ENCODE results near the gene FAM118A.

Gene FAM118A

DNA sequence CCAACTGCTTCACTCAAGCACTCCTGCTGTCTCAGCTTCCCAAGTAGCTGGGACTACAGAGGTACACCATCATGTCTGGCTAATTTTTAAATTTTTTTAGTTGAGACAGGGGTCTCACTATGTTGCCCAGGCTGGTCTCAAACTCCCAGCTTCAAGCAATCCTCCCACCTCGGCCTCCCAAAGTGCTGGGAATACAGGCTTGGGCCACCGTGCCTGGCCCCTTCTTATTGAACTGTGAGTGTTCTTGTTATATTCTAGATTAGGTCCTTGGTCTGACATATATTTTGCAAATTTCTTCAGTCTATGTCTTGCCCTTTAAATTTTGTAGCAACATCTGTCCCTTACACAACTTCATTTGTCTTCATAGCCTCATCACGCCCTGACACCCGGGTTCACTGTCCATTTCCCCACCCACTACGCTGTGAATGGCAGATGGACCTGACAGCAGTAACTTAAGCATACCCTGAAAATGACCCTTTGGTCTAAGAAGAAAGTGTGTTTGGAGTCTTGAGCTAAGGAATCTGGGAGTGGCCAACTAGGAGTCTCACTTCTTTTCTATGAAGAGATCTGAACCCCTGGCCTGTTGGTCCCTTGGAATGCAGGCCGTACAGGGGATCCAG lies 4.2 kb upstream of the FAM118A start:
- TF ChIP-seq, protein P1, sequence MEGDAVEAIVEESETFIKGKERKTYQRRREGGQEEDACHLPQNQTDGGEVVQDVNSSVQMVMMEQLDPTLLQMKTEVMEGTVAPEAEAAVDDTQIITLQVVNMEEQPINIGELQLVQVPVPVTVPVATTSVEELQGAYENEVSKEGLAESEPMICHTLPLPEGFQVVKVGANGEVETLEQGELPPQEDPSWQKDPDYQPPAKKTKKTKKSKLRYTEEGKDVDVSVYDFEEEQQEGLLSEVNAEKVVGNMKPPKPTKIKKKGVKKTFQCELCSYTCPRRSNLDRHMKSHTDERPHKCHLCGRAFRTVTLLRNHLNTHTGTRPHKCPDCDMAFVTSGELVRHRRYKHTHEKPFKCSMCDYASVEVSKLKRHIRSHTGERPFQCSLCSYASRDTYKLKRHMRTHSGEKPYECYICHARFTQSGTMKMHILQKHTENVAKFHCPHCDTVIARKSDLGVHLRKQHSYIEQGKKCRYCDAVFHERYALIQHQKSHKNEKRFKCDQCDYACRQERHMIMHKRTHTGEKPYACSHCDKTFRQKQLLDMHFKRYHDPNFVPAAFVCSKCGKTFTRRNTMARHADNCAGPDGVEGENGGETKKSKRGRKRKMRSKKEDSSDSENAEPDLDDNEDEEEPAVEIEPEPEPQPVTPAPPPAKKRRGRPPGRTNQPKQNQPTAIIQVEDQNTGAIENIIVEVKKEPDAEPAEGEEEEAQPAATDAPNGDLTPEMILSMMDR (IDR thresholded peaks at IDR 0.05; ENCODE audit: extremely low read depth, missing control alignments) = no peak
- DNase-seq (ENCODE audit: low spot score) = no peak

DNA sequence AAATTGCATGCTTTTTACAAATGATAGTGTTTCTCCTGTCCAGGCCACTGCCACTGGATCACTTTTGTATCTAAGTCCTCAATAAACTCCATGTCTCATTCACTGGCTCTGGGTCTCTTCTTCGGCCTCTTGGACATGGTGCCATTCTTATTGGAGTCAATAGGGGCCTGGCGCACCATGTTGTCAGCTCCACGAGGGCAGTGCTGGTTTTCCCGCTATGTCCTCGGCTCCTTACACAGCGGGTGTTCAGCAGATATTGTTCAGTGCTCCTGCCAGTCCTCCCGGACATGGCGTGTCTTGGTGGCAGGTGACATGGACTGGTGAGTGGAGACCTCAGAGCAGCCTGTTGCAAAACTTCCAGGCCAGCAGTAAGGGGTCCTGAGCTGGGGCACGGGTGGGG lies 3.6 kb upstream of the FAM118A start:
- TF ChIP-seq, protein P1 (IDR thresholded peaks at IDR 0.05; ENCODE audit: extremely low read depth, missing control alignments) = no peak
- no peak for DNase-seq (ENCODE audit: low spot score)

DNA sequence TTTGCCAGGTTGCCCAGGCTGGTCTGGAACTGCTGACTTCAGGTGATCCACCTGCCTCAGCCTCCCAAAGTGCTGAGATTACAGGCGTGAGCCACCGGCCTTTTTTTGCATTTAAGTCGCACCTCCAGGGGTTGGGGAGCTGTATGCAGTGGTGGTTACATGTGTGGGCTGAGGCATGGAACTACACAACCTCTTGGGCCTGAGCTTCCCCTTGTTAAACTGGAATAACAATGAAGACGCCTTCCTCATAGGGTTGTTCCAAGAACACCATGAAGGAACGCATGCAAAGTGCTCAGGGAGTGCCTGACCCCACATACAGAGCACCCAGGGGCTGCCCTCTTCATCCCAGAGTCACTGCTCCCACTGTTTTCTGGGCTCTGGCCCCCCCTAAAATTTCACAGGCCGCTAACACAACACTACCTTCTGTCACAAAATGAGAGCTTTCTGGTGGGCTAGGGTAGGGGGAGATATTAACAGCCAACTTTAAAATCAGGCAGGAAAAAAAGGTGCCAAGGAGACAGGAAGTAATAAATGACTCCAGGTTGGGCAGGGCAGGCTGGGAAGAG lies 1.3 kb upstream of the FAM118A start:
- no peak for DNase-seq (ENCODE audit: low spot score)
- TF ChIP-seq, protein P1 (IDR thresholded peaks at IDR 0.05; ENCODE audit: extremely low read depth, missing control alignments) = no peak

DNA sequence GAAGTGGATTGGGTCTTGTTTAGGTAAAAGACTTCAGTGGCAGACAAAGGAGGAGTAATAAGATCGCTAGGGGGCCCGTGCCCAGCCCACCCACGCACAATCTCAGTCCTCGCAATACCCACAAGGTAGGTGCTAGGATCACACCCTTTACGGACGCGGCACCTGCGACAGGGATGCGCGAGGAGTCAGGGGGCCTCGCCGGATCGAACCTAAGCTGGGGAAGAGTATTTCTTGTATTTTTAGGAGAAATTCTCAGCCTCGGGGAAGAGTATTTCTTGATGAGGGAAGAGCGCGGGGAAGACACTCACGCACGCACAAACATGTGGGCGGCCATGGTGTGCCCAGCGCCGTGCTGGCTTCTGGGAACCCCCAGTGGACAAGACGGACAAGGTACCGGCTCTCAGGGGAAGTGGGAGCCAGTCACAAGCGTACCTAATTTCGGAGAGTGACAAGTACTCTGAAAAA lies 745 bp upstream of the FAM118A start:
- TF ChIP-seq, protein P1 (IDR thresholded peaks at IDR 0.05; ENCODE audit: extremely low read depth, missing control alignments) = no peak
- no peak for DNase-seq (ENCODE audit: low spot score)

DNA sequence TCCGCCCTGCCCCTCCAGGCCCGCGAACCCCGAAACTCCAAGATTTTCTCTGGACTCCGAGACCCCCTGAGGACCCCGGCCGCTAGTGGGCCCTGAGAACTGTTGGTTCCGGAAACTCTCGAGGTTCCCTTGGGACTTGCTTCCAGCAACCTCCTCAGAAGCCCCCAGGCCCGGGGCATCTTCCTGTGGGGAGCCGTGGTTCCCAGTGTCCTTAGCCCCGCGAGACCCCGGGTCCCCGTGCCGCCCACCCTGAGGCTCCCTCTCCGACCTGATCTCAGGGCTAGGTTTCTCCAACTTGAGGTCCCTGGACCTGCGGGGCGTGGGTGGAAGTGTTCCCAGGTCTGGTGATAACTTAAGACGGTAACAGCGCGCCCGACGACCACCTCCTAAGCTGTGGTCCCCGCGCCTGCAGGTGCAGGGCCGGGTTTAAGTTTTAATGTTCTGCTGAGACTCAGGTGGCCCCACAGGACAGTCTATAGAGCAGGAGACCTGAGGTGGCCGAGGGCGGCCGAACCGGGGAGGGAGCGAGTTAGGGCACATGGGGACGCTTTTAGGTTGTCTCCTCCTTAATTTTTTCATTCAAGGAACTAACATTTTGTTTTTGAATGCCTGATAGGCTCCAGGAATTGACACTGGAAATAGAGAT lies 720 bp downstream of the FAM118A start:
- no peak for DNase-seq (ENCODE audit: low spot score)
- TF ChIP-seq, protein P1 (IDR thresholded peaks at IDR 0.05; ENCODE audit: extremely low read depth, missing control alignments) = no peak

DNA sequence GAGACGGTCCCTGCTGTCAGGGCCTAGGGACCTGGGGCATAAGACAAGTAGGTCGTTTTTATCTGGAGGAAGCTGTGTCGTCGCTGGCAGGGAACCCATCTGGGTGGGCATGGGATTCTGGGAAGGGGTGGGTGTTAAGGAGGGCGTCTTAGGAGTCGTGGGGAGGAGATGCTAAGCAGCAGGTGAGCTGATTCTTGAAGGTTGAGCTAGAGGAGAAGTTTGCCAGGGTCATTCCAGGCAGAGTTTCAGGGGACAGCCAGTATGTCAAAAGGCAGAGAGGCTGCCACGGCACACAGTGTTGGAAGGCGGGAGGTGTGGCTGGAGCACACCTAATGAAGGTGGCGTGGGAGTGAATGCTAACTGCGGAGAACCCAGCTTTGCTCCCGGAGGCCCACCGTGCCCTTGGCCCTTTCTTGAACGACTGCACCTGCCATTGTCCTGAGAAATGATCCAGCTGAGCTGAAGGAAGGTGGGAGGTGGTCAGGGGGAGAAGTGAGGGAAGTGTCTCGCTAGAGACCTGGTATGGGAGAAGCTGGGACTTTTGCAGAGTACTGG lies 1.3 kb downstream of the FAM118A start:
- TF ChIP-seq, protein P1 (IDR thresholded peaks at IDR 0.05; ENCODE audit: extremely low read depth, missing control alignments) = no peak
- no peak for DNase-seq (ENCODE audit: low spot score)

DNA sequence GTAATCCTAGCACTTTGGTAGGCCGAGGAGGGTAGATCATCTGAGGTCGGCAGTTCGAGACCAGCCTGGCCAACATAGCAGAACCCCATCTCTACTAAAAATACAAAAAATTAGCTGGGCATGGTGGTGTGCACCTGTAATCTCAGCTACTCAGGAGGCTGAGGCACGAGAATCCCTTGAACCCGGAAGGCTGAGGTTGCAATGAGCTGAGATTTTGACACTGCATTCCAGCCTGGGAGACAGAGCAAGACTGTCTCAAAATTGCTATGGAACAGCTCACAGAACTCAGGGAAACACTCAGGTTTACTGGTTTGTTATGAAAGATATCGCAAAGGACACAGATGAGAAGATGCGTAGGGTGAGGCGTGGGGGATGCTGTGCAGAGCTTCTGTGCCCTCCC lies 2.7 kb downstream of the FAM118A start:
- TF ChIP-seq, protein P1 (IDR thresholded peaks at IDR 0.05; ENCODE audit: extremely low read depth, missing control alignments) = no peak
- no peak for DNase-seq (ENCODE audit: low spot score)
